ENCODE measurements around the gene DTNB.
"Not testable (repeated sequence)": the region's sequence is repeated elsewhere in the genome, so short reads cannot be mapped to it uniquely, and the experiment has no call there.

Gene DTNB

GRCh38 chr2:25671622-25672021, 1.8 kb downstream of the DTNB start:
- DNase-seq (ENCODE audit: low spot score), result no peak
- in situ Hi-C loops (cut with MboI; ENCODE audit: low sequenced_read_pairs, unreplicated experiment), result no loop called here
- no peak for TF ChIP-seq CTCF (IDR thresholded peaks at IDR 0.05; ENCODE audit: borderline replicate concordance, control extremely low read depth, extremely low read depth, insufficient read depth, missing control alignments)

DNA sequence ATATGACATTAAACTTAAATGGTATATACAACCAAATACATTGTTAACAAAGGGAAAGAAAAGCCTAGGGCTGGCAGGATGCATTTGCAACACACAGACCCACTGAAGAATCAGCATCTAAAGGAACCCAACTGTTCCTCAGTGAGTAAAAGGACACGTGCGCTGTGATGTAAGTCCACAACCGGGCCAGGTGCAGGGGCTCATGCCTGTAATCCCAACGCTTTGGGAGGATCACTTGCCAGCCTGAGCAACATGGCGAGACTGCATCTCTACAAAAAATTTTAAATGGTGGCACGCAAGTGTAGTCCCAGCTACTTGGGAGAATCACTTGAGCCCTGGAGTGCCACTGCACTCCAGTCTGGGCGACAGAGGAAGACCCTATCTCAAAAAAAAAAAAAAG, 3.9 kb downstream of the DTNB start:
- no peak for DNase-seq (ENCODE audit: low spot score)
- in situ Hi-C loops (cut with MboI; ENCODE audit: low sequenced_read_pairs, unreplicated experiment), result no loop called here
- TF ChIP-seq CTCF (IDR thresholded peaks at IDR 0.05; ENCODE audit: borderline replicate concordance, control extremely low read depth, extremely low read depth, insufficient read depth, missing control alignments), result no peak

GRCh38 chr2:25666218-25666617, 7.2 kb downstream of the DTNB start:
- no peak for DNase-seq (ENCODE audit: low spot score)
- no peak for TF ChIP-seq CTCF (IDR thresholded peaks at IDR 0.05; ENCODE audit: borderline replicate concordance, control extremely low read depth, extremely low read depth, insufficient read depth, missing control alignments)
- in situ Hi-C loops (cut with MboI; ENCODE audit: low sequenced_read_pairs, unreplicated experiment), result no loop called here

DNA sequence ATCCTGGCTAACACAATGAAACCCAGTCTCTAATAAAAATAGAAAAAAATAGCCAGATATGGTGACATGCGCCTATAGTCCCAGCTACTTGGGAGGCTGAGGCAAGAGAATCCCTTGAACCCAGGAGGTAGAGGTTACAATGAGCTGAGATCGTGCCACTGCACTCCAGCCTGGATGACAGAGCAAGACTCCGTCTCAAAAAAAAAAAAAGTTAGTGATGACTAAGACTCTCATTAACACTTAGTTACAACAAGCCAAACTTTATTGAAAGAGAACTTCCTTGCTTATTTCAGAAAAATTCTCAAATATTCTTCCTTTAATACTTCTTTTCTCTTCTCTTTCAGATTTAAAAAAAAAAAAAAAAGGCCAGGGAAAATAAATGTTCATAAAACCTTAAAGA, 7.9 kb downstream of the DTNB start:
- in situ Hi-C loops (cut with MboI; ENCODE audit: low sequenced_read_pairs, unreplicated experiment); DNase-seq (ENCODE audit: low spot score): not testable (repeated sequence)

DNA sequence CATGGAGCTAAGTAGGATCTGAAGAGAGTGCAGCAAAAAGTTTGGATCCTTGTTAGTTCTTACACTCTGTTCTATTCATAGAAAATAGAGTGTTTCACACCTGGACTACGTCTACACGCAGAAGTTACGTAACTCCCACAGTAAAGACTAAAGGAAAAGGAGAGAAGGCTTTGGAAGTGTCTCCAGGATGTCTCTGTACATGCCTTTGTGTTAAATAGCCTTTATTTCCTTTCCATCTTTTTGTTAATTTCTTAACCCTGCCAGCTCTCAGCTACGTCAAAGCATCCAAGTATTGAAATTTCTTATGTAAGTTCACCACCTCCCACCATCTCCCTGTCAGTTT, 8.4 kb downstream of the DTNB start:
- TF ChIP-seq CTCF (IDR thresholded peaks at IDR 0.05; ENCODE audit: borderline replicate concordance, control extremely low read depth, extremely low read depth, insufficient read depth, missing control alignments), result no peak
- in situ Hi-C loops (cut with MboI; ENCODE audit: low sequenced_read_pairs, unreplicated experiment), result no loop called here
- DNase-seq (ENCODE audit: low spot score), result no peak

GRCh38 chr2:25664183-25664964, 9.0 kb downstream of the DTNB start:
- in situ Hi-C loops (cut with MboI; ENCODE audit: low sequenced_read_pairs, unreplicated experiment), result no loop called here
- TF ChIP-seq CTCF (IDR thresholded peaks at IDR 0.05; ENCODE audit: borderline replicate concordance, control extremely low read depth, extremely low read depth, insufficient read depth, missing control alignments), result peak; percentile 67
- DNase-seq (ENCODE audit: low spot score), result peak; percentile 50

GRCh38 chr2:25655316-25655715, 18.1 kb downstream of the DTNB start:
- no peak for DNase-seq (ENCODE audit: low spot score)
- no peak for TF ChIP-seq CTCF (IDR thresholded peaks at IDR 0.05; ENCODE audit: borderline replicate concordance, control extremely low read depth, extremely low read depth, insufficient read depth, missing control alignments)
- in situ Hi-C loops (cut with MboI; ENCODE audit: low sequenced_read_pairs, unreplicated experiment), result no loop called here
